CD14-positive monocyte (primary cell): ENCODE results near the gene MMP13. TPM values are rescaled to one million over a fixed set of nuclear protein-coding genes. Genes with fewer than 3 reads are reported as not detected.

Source experiments
- DNase-seq, 3 donors: peaks; one replicate each; pipeline ENCODE4 v3.0.0-alpha.2; 2011 to 2022
- H2AFZ ChIP-seq: 2 replicates; pipeline ENCODE4 v1.6.0; 2012; ENCODE audit warnings: mild to moderate bottlenecking, low read depth, low read length, inconsistent platforms; ENCODE audit not compliant: insufficient read depth, poor library complexity, severe bottlenecking
- H3K27ac ChIP-seq, 2 donors: 1 replicate in 1 of 2; 2 replicates in 1 of 2; pipeline ENCODE4 v1.5.1; 2012 to 2013; ENCODE audit warnings: low read length in 2 of 2, control low read depth in 1 of 2, inconsistent platforms in 1 of 2, low read depth in 1 of 2, mild to moderate bottlenecking in 1 of 2
- H3K27me3 ChIP-seq, 2 donors: one replicate each; pipeline versions ENCODE4 v1.6.0 to v1.6.1; 2011 to 2013; ENCODE audit warnings: low read length in 2 of 2; ENCODE audit not compliant: control insufficient read depth in 2 of 2, insufficient read depth in 2 of 2
- H3K36me3 ChIP-seq, 2 donors: replicated peaks in 1 of 2; 1 replicate in 1 of 2; 2 replicates in 1 of 2; pipeline versions ENCODE4 v1.5.1 to v1.6.1; 2012 to 2013; ENCODE audit warnings: low read length in 2 of 2, control low read depth in 1 of 2, inconsistent platforms in 1 of 2, mild to moderate bottlenecking in 1 of 2; ENCODE audit not compliant: insufficient read depth in 2 of 2, control insufficient read depth in 1 of 2
- H3K4me1 ChIP-seq, 2 donors: 1 replicate in 1 of 2; 2 replicates in 1 of 2; pipeline versions ENCODE4 v1.5.1 to v1.6.1; 2012 to 2013; ENCODE audit warnings: low read length in 2 of 2, control low read depth in 1 of 2, inconsistent platforms in 1 of 2, mild to moderate bottlenecking in 1 of 2, moderate library complexity in 1 of 2; ENCODE audit not compliant: insufficient read depth in 2 of 2, control insufficient read depth in 1 of 2
- H3K4me2 ChIP-seq: replicated peaks from 2 replicates; pipeline ENCODE3; 2012; ENCODE audit warnings: low read length, moderate library complexity, mild to moderate bottlenecking; ENCODE audit not compliant: poor library complexity, severe bottlenecking; ENCODE audit errors: extremely low read depth
- H3K4me3 ChIP-seq, 3 experiments: fragments of 200-600 bp in 1 of 3; sonication (generic) in 1 of 3; replicated peaks in 1 of 3; 1 replicate in 2 of 3; 2 replicates in 1 of 3; pipeline ENCODE4 v1.5.1; 2011 to 2013; ENCODE audit warnings: low read length in 3 of 3, mild to moderate bottlenecking in 3 of 3, control low read depth in 2 of 3, low read depth in 2 of 3, inconsistent platforms in 1 of 3, moderate library complexity in 1 of 3
- H3K79me2 ChIP-seq: 2 replicates; pipeline ENCODE4 v1.6.0; 2012; ENCODE audit warnings: mild to moderate bottlenecking, control low read depth, inconsistent platforms, low read length, moderate library complexity; ENCODE audit not compliant: insufficient read depth
- H3K9ac ChIP-seq: 2 replicates; pipeline ENCODE4 v1.6.0; 2017; ENCODE audit warnings: low read length, mild to moderate bottlenecking; ENCODE audit not compliant: insufficient read depth, poor library complexity, severe bottlenecking
- H3K9me3 ChIP-seq, 2 donors: replicated peaks in 1 of 2; 1 replicate in 1 of 2; 2 replicates in 1 of 2; pipeline versions ENCODE4 v1.5.1 to v1.6.1; 2012 to 2013; ENCODE audit warnings: low read length in 2 of 2, control low read depth in 1 of 2; ENCODE audit not compliant: control insufficient read depth in 1 of 2, insufficient read depth in 1 of 2
- H4K20me1 ChIP-seq: 2 replicates; pipeline ENCODE4 v1.6.0; 2012; ENCODE audit warnings: mild to moderate bottlenecking, low read length, control low read depth, moderate library complexity; ENCODE audit not compliant: insufficient read depth
- H3K27ac Mint-ChIP-seq, 7 donors: one replicate each; pipeline ENCODE4 v1.8.0; 2020; ENCODE audit warnings: mild to moderate bottlenecking in 7 of 7, mixed read lengths in 7 of 7, moderate library complexity in 6 of 7, inconsistent platforms in 2 of 7
- H3K27me3 Mint-ChIP-seq, 3 donors: one replicate each; pipeline ENCODE4 v1.8.0; 2021 to 2022; ENCODE audit warnings: low read depth in 3 of 3, mild to moderate bottlenecking in 3 of 3, mixed read lengths in 3 of 3, moderate library complexity in 3 of 3, inconsistent platforms in 1 of 3
- H3K36me3 Mint-ChIP-seq, 2 donors: one replicate each; pipeline ENCODE4 v1.8.0; 2020; ENCODE audit warnings: mixed read lengths in 2 of 2, inconsistent platforms in 1 of 2, mild to moderate bottlenecking in 1 of 2
- H3K4me1 Mint-ChIP-seq: one replicate; pipeline ENCODE4 v1.8.0; 2020; ENCODE audit warnings: mild to moderate bottlenecking, mixed read lengths
- H3K4me3 Mint-ChIP-seq, 2 donors: one replicate each; pipeline ENCODE4 v1.8.0; 2020; ENCODE audit warnings: mild to moderate bottlenecking in 2 of 2, mixed read lengths in 2 of 2, moderate library complexity in 1 of 2
- H3K9me3 Mint-ChIP-seq, 7 donors: one replicate each; pipeline ENCODE4 v1.8.0; 2020 to 2022; ENCODE audit warnings: mixed read lengths in 7 of 7, mild to moderate bottlenecking in 6 of 7, moderate library complexity in 6 of 7, inconsistent platforms in 2 of 7
- WGBS: methylation state at CpG from one replicate; pipeline ENCODE4 v1.1.5; 2013; ENCODE audit warnings: missing lambda C conversion rate; ENCODE audit not compliant: insufficient coverage; 5-methylcytosine and 5-hydroxymethylcytosine counted together
- intact Hi-C, 2 donors: fragments of 100-400 bp; cut with micrococcal nuclease; formaldehyde crosslinking; loops; one replicate each; pipeline versions ENCODE4 v1.15.0 to v1.15.1; 2023
- polyA plus RNA-seq, 3 donors: library from polyadenylated mRNA; depleted of rRNA in 1 of 3; unstranded in 2 of 3; stranded (reverse) in 1 of 3; fragments of 300-500 nt in 2 of 3; fragments of >200 nt in 1 of 3; fragmentation: Illumina TruSeq in 2 of 3; gene quantifications; 1 replicate in 2 of 3; 2 replicates in 1 of 3; pipeline ENCODE4 v1.2.3, GENCODE V29; 2012 to 2021
- small RNA-seq: library from RNA; depleted of rRNA; stranded (forward); fragments of <200 nt; gene quantifications from one replicate; pipeline ENCODE3, GENCODE V24; 2012; ENCODE audit warnings: low read depth; ENCODE audit not compliant: insufficient read length
- TF ChIP-seq, protein P1 (sequence below): fragments of 200-600 bp; IDR thresholded peaks from one replicate; pipeline ENCODE4 v1.8.0; 2022; ENCODE audit warnings: antibody characterized with exemption, mild to moderate bottlenecking

The MMP13 gene
- polyA plus RNA-seq, 3 donors: not detected

GRCh38 chr11:102900346-102900745, 55.2 kb downstream of the MMP13 start:
- Histone ChIP-seq H3K79me2 (no peaks in the 10 kb centered on the region), H3K27ac (no peak overlapping the region), H3K9me3 (peaks cover 0 to 6% of the 10 kb centered on the region in 2 donors), H2AFZ (no peak overlapping the region), H3K9ac (no peak overlapping the region), H3K36me3 (no peaks in the 10 kb centered on the region), H4K20me1 (no peaks in the 10 kb centered on the region), H3K4me1 (no peaks in the 10 kb centered on the region), H3K27me3 (no peaks in the 10 kb centered on the region), H3K4me3 (no peak overlapping the region), H3K4me2 (no peak overlapping the region)
- intact Hi-C loops: no loop called here
- TF ChIP-seq, protein P1, sequence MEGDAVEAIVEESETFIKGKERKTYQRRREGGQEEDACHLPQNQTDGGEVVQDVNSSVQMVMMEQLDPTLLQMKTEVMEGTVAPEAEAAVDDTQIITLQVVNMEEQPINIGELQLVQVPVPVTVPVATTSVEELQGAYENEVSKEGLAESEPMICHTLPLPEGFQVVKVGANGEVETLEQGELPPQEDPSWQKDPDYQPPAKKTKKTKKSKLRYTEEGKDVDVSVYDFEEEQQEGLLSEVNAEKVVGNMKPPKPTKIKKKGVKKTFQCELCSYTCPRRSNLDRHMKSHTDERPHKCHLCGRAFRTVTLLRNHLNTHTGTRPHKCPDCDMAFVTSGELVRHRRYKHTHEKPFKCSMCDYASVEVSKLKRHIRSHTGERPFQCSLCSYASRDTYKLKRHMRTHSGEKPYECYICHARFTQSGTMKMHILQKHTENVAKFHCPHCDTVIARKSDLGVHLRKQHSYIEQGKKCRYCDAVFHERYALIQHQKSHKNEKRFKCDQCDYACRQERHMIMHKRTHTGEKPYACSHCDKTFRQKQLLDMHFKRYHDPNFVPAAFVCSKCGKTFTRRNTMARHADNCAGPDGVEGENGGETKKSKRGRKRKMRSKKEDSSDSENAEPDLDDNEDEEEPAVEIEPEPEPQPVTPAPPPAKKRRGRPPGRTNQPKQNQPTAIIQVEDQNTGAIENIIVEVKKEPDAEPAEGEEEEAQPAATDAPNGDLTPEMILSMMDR: no peak
- H3K27me3 Mint-ChIP-seq: peaks cover 2 to 8% (median 2%) of the 10 kb centered on the region in 3 donors
- no peak overlapping the region for H3K27ac Mint-ChIP-seq
- H3K4me3 Mint-ChIP-seq: no peak overlapping the region
- H3K4me1 Mint-ChIP-seq: no peaks in the 10 kb centered on the region
- peaks cover 0 to 6% (median 2%) of the 10 kb centered on the region in 7 donors for H3K9me3 Mint-ChIP-seq
- no peak for DNase-seq
- WGBS: no CpG with 5 or more reads among the region's 2 CpGs
- H3K36me3 Mint-ChIP-seq: no peaks in the 10 kb centered on the region

Small RNA genes lying within 50 kb of the gene (small RNA-seq; reads per million reads assigned to genes)
- not detected for gene RNU7-159P

Other genes with a start within 250 kb of the MMP13 start
- not detected for gene MMP27, start 250.0 kb downstream of the MMP13 start, polyA plus RNA-seq
- under 1 TPM in 1 of 3 donors, not detected in 2; 0.14 TPM for gene MMP8, start 230.8 kb downstream of the MMP13 start, polyA plus RNA-seq
- not detected for gene MMP10, start 175.1 kb downstream of the MMP13 start, polyA plus RNA-seq
- gene MMP1, start 157.6 kb downstream of the MMP13 start, polyA plus RNA-seq: not detected
- not detected for gene MMP3, start 112.1 kb downstream of the MMP13 start, polyA plus RNA-seq
- gene MMP12, start 80.8 kb downstream of the MMP13 start, polyA plus RNA-seq: not detected
- 10 to 100 TPM in 2 of 3 donors, 1 to 10 TPM in 1; 7.8 to 20.3 (median 19.5) TPM for gene DCUN1D5, start 136.4 kb upstream of the MMP13 start, polyA plus RNA-seq
- gene DYNC2H1, start 153.7 kb upstream of the MMP13 start, polyA plus RNA-seq: 1 to 10 TPM in 1 of 3 donors, under 1 TPM in 2; 0.10 to 1.5 (median 0.36) TPM